GM21786 (cell line): ENCODE measurements around the gene RAD51D.
A peak's percentile ranks its signal among the peaks of the same experiment; 100 is the strongest.
"Not testable (repeated sequence)": the region's sequence is repeated elsewhere in the genome, so short reads cannot be mapped to it uniquely, and the experiment has no call there.

Experiments
- ATAC-seq: cut with Tn5 transposase; IDR thresholded peaks from one replicate; pipeline ENCODE4 v1.9.1; 2021; ENCODE audit not compliant: unreplicated experiment

Gene RAD51D

GRCh38 chr17:35095741-35096140 lies 23.9 kb downstream of the RAD51D start:
- ATAC-seq: no peak

- no peak for ATAC-seq
These were observed 24.8 kb downstream of the RAD51D start for GRCh38 chr17:35094902-35095301.

- ATAC-seq: not testable (repeated sequence)
These were observed 29.0 kb downstream of the RAD51D start for GRCh38 chr17:35090707-35091106.

GRCh38 chr17:35089586-35090296 lies 29.9 kb downstream of the RAD51D start:
- ATAC-seq: peak; percentile 15

- peak; percentile 58 for ATAC-seq
These were observed 30.6 kb downstream of the RAD51D start for GRCh38 chr17:35088881-35089585.

- no peak for ATAC-seq
These were observed 31.2 kb downstream of the RAD51D start for GRCh38 chr17:35088356-35088880.

- ATAC-seq: no peak
These were observed 31.8 kb downstream of the RAD51D start for GRCh38 chr17:35087731-35088355.

GRCh38 chr17:35086931-35087573 lies 32.6 kb downstream of the RAD51D start:
- no peak for ATAC-seq

GRCh38 chr17:35086164-35086563 lies 33.5 kb downstream of the RAD51D start:
- no peak for ATAC-seq

GRCh38 chr17:35084987-35085386 lies 34.7 kb downstream of the RAD51D start:
- no peak for ATAC-seq

GRCh38 chr17:35083071-35083470 lies 36.6 kb downstream of the RAD51D start:
- no peak for ATAC-seq

GRCh38 chr17:35082073-35082657 lies 37.5 kb downstream of the RAD51D start:
- no peak for ATAC-seq

- ATAC-seq: no peak
These were observed 38.0 kb downstream of the RAD51D start for GRCh38 chr17:35081638-35082037.

- ATAC-seq: no peak
These were observed 39.1 kb downstream of the RAD51D start for GRCh38 chr17:35080536-35080935.

- no peak for ATAC-seq
These were observed 39.9 kb downstream of the RAD51D start for GRCh38 chr17:35079547-35080423.

GRCh38 chr17:35076874-35077273 lies 42.8 kb downstream of the RAD51D start:
- no peak for ATAC-seq

- ATAC-seq: no peak
These were observed 44.7 kb downstream of the RAD51D start for GRCh38 chr17:35074711-35075707.

- no peak for ATAC-seq
These were observed 45.6 kb downstream of the RAD51D start for GRCh38 chr17:35073991-35074627.
